Neural progenitor cell (in vitro differentiated cells): ENCODE data around the gene LGI1. TPM values are rescaled to one million over a fixed set of nuclear protein-coding genes. Genes with fewer than 3 reads are reported as not detected.

ENCODE experiments used
- DNase-seq: peaks from one replicate; pipeline ENCODE4 v3.0.0-alpha.2; 2016; ENCODE audit warnings: low spot score
- H2AFZ ChIP-seq: fragments of 200-600 bp; sonication (generic); replicated peaks from 2 replicates; pipeline ENCODE4 v1.6.1; 2016; ENCODE audit warnings: antibody characterized with exemption
- H3F3A ChIP-seq: fragments of 200-600 bp; sonication (generic); 2 replicates; pipeline ENCODE4 v1.6.1; 2016; ENCODE audit warnings: antibody characterized with exemption, low read depth
- H3K27ac ChIP-seq: fragments of 200-600 bp; sonication (generic); 2 replicates; pipeline ENCODE4 v1.5.1; 2016; ENCODE audit warnings: mild to moderate bottlenecking
- H3K27me3 ChIP-seq: fragments of 200-600 bp; sonication (generic); 2 replicates; pipeline ENCODE4 v1.6.1; 2016; ENCODE audit warnings: mild to moderate bottlenecking, moderate library complexity
- H3K36me3 ChIP-seq: fragments of 200-600 bp; sonication (generic); 2 replicates; pipeline ENCODE4 v1.5.1; 2016
- H3K4me1 ChIP-seq: fragments of 200-600 bp; sonication (generic); 2 replicates; pipeline ENCODE4 v1.6.1; 2016; ENCODE audit warnings: mixed run types
- H3K4me2 ChIP-seq: fragments of 200-600 bp; sonication (generic); 2 replicates; pipeline ENCODE4 v1.6.1; 2016
- H3K4me3 ChIP-seq: fragments of 200-600 bp; sonication (generic); 2 replicates; pipeline ENCODE4 v1.5.1; 2016
- H3K79me2 ChIP-seq: fragments of 200-600 bp; sonication (generic); 2 replicates; pipeline ENCODE4 v1.6.1; 2016; ENCODE audit warnings: low read depth
- H3K9ac ChIP-seq: fragments of 200-600 bp; sonication (generic); 2 replicates; pipeline ENCODE4 v1.6.1; 2016
- H3K9me3 ChIP-seq: fragments of 200-600 bp; sonication (generic); 2 replicates; pipeline ENCODE4 v1.5.1; 2016; ENCODE audit warnings: low read depth
- H4K20me1 ChIP-seq: fragments of 200-600 bp; sonication (generic); 2 replicates; pipeline ENCODE4 v1.6.1; 2016; ENCODE audit warnings: low read depth
- H3K27ac Mint-ChIP-seq: 3 replicates; pipeline ENCODE4 v1.8.0; 2021; ENCODE audit warnings: mixed read lengths
- H3K27me3 Mint-ChIP-seq: 2 replicates; pipeline ENCODE4 v1.8.0; 2022; ENCODE audit warnings: low read depth, mild to moderate bottlenecking, inconsistent platforms, moderate library complexity, mixed read lengths; ENCODE audit not compliant: insufficient read depth
- H3K36me3 Mint-ChIP-seq: 3 replicates; pipeline ENCODE4 v1.8.0; 2021; ENCODE audit warnings: mixed read lengths
- H3K4me1 Mint-ChIP-seq: 3 replicates; pipeline ENCODE4 v1.8.0; 2021; ENCODE audit warnings: mixed read lengths
- H3K4me3 Mint-ChIP-seq: 3 replicates; pipeline ENCODE4 v1.8.0; 2021; ENCODE audit warnings: mild to moderate bottlenecking, moderate library complexity, mixed read lengths
- H3K9me3 Mint-ChIP-seq: 3 replicates; pipeline ENCODE4 v1.8.0; 2020; ENCODE audit warnings: mixed read lengths
- EZH2 ChIP-seq: fragments of 200-600 bp; sonication (generic); IDR thresholded peaks from 2 replicates; pipeline ENCODE4 v1.6.1; 2017; ENCODE audit warnings: antibody characterized with exemption, mild to moderate bottlenecking, moderate library complexity
- EZH2phosphoT487 ChIP-seq: fragments of 200-600 bp; sonication (generic); IDR thresholded peaks from 2 replicates; pipeline ENCODE4 v1.6.1; 2017; ENCODE audit warnings: antibody characterized with exemption
- total RNA-seq: library from RNA; depleted of rRNA; stranded (reverse); fragments of >200 nt; gene quantifications from 2 replicates; pipeline ENCODE4 v1.2.3, GENCODE V29; 2015; ENCODE audit warnings: low replicate concordance
- TF ChIP-seq, protein P1 (sequence below): fragments of 200-600 bp; sonication (generic); IDR thresholded peaks from 2 replicates; pipeline ENCODE4 v1.5.1; 2017; ENCODE audit warnings: antibody characterized with exemption, mild to moderate bottlenecking

LGI1 gene
- total RNA-seq, 1 donor from 2014 or later = 20.2 TPM

DNA sequence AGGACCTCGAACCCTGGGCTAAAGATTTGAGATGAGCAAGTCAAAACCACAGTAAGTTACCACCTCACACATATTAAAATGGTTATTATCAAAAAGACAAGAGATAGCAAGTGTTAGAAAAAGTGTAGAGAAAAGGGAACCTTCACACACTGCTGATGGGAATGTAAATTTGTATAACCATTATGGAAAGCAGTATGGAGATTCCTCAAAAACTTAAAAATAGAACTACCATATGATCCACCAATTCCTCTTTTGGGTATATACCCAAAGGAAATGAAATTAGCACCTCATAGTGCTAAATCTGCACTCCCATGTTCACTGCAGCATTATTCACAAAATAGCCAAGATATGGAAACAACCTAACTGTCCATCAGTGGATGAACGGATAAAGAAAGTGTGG lies 34.6 kb upstream of the LGI1 start:
- H3K9me3 ChIP-seq = no peaks in the 10 kb centered on the region
- no peaks in the 10 kb centered on the region for H3F3A ChIP-seq
- Mint-ChIP-seq H3K36me3 (no peaks in the 10 kb centered on the region), H3K9me3 (peaks cover 2% of the 10 kb centered on the region), H3K4me1 (peaks cover 14% of the 10 kb centered on the region), H3K4me3 (no peak overlapping the region), H3K27ac (no peak overlapping the region), H3K27me3 (no peaks in the 10 kb centered on the region)
- H4K20me1 ChIP-seq = no peaks in the 10 kb centered on the region
- TF ChIP-seq EZH2phosphoT487 (no peak), EZH2 (no peak)
- TF ChIP-seq, protein P1, sequence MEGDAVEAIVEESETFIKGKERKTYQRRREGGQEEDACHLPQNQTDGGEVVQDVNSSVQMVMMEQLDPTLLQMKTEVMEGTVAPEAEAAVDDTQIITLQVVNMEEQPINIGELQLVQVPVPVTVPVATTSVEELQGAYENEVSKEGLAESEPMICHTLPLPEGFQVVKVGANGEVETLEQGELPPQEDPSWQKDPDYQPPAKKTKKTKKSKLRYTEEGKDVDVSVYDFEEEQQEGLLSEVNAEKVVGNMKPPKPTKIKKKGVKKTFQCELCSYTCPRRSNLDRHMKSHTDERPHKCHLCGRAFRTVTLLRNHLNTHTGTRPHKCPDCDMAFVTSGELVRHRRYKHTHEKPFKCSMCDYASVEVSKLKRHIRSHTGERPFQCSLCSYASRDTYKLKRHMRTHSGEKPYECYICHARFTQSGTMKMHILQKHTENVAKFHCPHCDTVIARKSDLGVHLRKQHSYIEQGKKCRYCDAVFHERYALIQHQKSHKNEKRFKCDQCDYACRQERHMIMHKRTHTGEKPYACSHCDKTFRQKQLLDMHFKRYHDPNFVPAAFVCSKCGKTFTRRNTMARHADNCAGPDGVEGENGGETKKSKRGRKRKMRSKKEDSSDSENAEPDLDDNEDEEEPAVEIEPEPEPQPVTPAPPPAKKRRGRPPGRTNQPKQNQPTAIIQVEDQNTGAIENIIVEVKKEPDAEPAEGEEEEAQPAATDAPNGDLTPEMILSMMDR = no peak
- H3K4me3 ChIP-seq = no peak overlapping the region
- no peak for DNase-seq
- H3K79me2 ChIP-seq = no peaks in the 10 kb centered on the region
- peaks cover 6% of the 10 kb centered on the region for H3K4me1 ChIP-seq
- H3K27ac ChIP-seq = no peak overlapping the region
- H3K9ac ChIP-seq = no peak overlapping the region
- H3K4me2 ChIP-seq = no peak overlapping the region
- no peaks in the 10 kb centered on the region for H3K36me3 ChIP-seq
- H3K27me3 ChIP-seq = no peaks in the 10 kb centered on the region
- no peak overlapping the region for H2AFZ ChIP-seq

GRCh38 chr10:93726024-93726423 lies 31.7 kb upstream of the LGI1 start:
- Histone ChIP-seq H3K79me2 (no peaks in the 10 kb centered on the region), H3K4me1 (no peaks in the 10 kb centered on the region), H3K4me3 (no peak overlapping the region), H4K20me1 (no peaks in the 10 kb centered on the region), H3K9ac (no peak overlapping the region), H2AFZ (no peak overlapping the region), H3K27me3 (no peaks in the 10 kb centered on the region), H3F3A (no peaks in the 10 kb centered on the region), H3K27ac (no peak overlapping the region), H3K9me3 (no peaks in the 10 kb centered on the region), H3K4me2 (no peak overlapping the region), H3K36me3 (no peaks in the 10 kb centered on the region)
- Mint-ChIP-seq H3K36me3 (no peaks in the 10 kb centered on the region), H3K4me1 (peaks cover 5% of the 10 kb centered on the region), H3K4me3 (no peak overlapping the region), H3K9me3 (peaks cover 2% of the 10 kb centered on the region), H3K27ac (no peak overlapping the region), H3K27me3 (no peaks in the 10 kb centered on the region)
- DNase-seq = no peak
- TF ChIP-seq EZH2 (no peak), EZH2phosphoT487 (no peak)
- TF ChIP-seq, protein P1 = no peak

GRCh38 chr10:93741367-93741766 lies 16.4 kb upstream of the LGI1 start:
- Mint-ChIP-seq H3K4me3 (no peak overlapping the region), H3K27ac (no peak overlapping the region), H3K9me3 (peaks cover 3% of the 10 kb centered on the region), H3K4me1 (peaks cover 5% of the 10 kb centered on the region), H3K36me3 (peaks cover 2% of the 10 kb centered on the region), H3K27me3 (peaks cover 4% of the 10 kb centered on the region)
- TF ChIP-seq EZH2phosphoT487 (no peak), EZH2 (no peak)
- TF ChIP-seq, protein P1 = no peak
- no peak overlapping the region for H3K4me3 ChIP-seq
- H3K9ac ChIP-seq = no peak overlapping the region
- H3F3A ChIP-seq = peaks cover 20% of the 10 kb centered on the region
- H3K36me3 ChIP-seq = no peaks in the 10 kb centered on the region
- no peaks in the 10 kb centered on the region for H4K20me1 ChIP-seq
- H2AFZ ChIP-seq = peak overlapping the region; percentile 24
- no peaks in the 10 kb centered on the region for H3K9me3 ChIP-seq
- no peak overlapping the region for H3K27ac ChIP-seq
- no peak for DNase-seq
- no peaks in the 10 kb centered on the region for H3K27me3 ChIP-seq
- H3K4me2 ChIP-seq = no peak overlapping the region
- peaks cover 9% of the 10 kb centered on the region for H3K4me1 ChIP-seq
- no peaks in the 10 kb centered on the region for H3K79me2 ChIP-seq
